ENCODE measurements around the gene SLX4IP. TPM values are rescaled to one million over a fixed set of nuclear protein-coding genes. Genes with fewer than 3 reads are reported as not detected.

The SLX4IP gene
- total RNA-seq, 6 experiments from 2014 or later: 4.1 to 4.8 (median 4.5) TPM

- Mint-ChIP-seq H3K27me3 (ENCODE audit: insufficient read depth) (no peaks in the 10 kb centered on the region), H3K9me3 (no peaks in the 10 kb centered on the region), H3K27ac (no peak overlapping the region), H3K36me3 (ENCODE audit: low read depth) (no peaks in the 10 kb centered on the region; the same call in 1 of the 2 replicates), H3K4me3 (no peak overlapping the region), H3K4me1 (ENCODE audit: low read depth) (peaks cover 2% of the 10 kb centered on the region)
- no peak for DNase-seq
- TF ChIP-seq CTCF (IDR thresholded peaks at IDR 0.05): no peak
These were observed 46.6 kb downstream of the SLX4IP start for GRCh38 chr20:10481676-10482075.

DNA sequence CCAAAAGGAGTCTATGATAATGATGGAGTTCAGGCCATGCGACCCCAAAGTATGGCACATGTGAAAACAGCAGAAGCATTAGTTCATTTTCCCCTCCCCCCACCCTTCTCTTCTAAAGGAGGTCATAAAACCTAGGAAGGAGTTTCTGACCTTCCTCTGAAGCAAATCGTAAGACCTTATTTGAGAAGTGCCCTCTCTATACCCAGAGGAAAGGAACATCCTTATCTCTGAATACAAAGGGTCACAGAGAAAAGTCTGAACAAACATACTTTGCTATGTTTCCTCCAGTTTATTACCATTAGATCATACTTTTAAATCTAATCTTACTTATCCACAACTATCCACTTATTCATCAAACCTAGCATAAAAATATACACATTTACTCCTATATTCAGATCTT, 48.6 kb downstream of the SLX4IP start:
- Mint-ChIP-seq H3K4me3 (no peak overlapping the region), H3K27me3 (ENCODE audit: insufficient read depth) (no peaks in the 10 kb centered on the region), H3K4me1 (ENCODE audit: low read depth) (peaks cover 11% of the 10 kb centered on the region), H3K9me3 (peaks cover 5% of the 10 kb centered on the region; the same call in 1 of the 2 replicates), H3K27ac (no peak overlapping the region), H3K36me3 (ENCODE audit: low read depth) (peaks cover 12% of the 10 kb centered on the region)
- TF ChIP-seq CTCF (IDR thresholded peaks at IDR 0.05): no peak
- DNase-seq: no peak

GRCh38 chr20:10487142-10488136, 52.3 kb downstream of the SLX4IP start:
- H3K36me3 Mint-ChIP-seq (ENCODE audit: low read depth): peaks cover 12% of the 10 kb centered on the region
- H3K9me3 Mint-ChIP-seq: peaks cover 5% of the 10 kb centered on the region; the same call in 1 of the 2 replicates
- peaks cover 25% of the 10 kb centered on the region for H3K4me1 Mint-ChIP-seq (ENCODE audit: low read depth)
- no peak for TF ChIP-seq CTCF (IDR thresholded peaks at IDR 0.05)
- no peak overlapping the region; the same call in 1 of the 2 replicates for H3K27ac Mint-ChIP-seq
- H3K27me3 Mint-ChIP-seq (ENCODE audit: insufficient read depth): no peaks in the 10 kb centered on the region
- no peak for DNase-seq
- H3K4me3 Mint-ChIP-seq: no peak overlapping the region

- Mint-ChIP-seq H3K4me3 (no peak overlapping the region), H3K36me3 (ENCODE audit: low read depth) (peaks cover 12% of the 10 kb centered on the region), H3K9me3 (peaks cover 5% of the 10 kb centered on the region; the same call in 1 of the 2 replicates), H3K27ac (no peak overlapping the region), H3K27me3 (ENCODE audit: insufficient read depth) (no peaks in the 10 kb centered on the region), H3K4me1 (ENCODE audit: low read depth) (peaks cover 26% of the 10 kb centered on the region)
- no peak for TF ChIP-seq CTCF (IDR thresholded peaks at IDR 0.05)
- no peak for DNase-seq
These were observed 53.4 kb downstream of the SLX4IP start for GRCh38 chr20:10488534-10488933.

DNA sequence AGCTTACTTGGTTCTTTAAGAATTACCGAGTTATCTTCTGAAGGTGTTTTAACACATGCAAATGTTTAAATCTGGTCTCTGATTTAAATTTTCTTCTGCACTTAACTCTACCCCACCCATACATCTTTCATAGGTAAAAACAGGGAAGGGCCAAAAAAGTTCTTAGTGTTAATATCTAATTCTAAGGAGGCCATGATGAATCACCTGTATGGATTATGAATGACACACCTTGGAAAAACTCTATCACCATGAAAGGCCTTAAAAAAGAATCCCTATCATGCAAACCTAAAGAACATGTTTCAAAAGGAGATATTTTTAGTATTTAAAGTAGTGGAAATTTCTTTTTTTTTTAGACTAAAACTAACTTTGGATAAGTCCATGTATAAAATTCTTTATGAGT, 54.7 kb downstream of the SLX4IP start:
- Mint-ChIP-seq H3K36me3 (ENCODE audit: low read depth) (peaks cover 12% of the 10 kb centered on the region), H3K4me1 (ENCODE audit: low read depth) (peaks cover 26% of the 10 kb centered on the region), H3K27me3 (ENCODE audit: insufficient read depth) (no peaks in the 10 kb centered on the region), H3K9me3 (peaks cover 5% of the 10 kb centered on the region; the same call in 1 of the 2 replicates), H3K4me3 (no peak overlapping the region), H3K27ac (no peak overlapping the region)
- TF ChIP-seq CTCF (IDR thresholded peaks at IDR 0.05): no peak
- DNase-seq: no peak

Data from HFFc6 (cell line).